GM19025 (cell line): Measurements from ENCODE around the gene CEP72.

Experiments used
- ATAC-seq: cut with Tn5 transposase; IDR thresholded peaks from one replicate; pipeline ENCODE4 v1.9.1; 2021; ENCODE audit warnings: mild to moderate bottlenecking, low read depth, moderate library complexity; ENCODE audit not compliant: unreplicated experiment

The CEP72 gene

GRCh38 chr5:652023-652515, 39.9 kb downstream of the CEP72 start:
- no peak for ATAC-seq

- ATAC-seq = no peak
Observed at GRCh38 chr5:652773-653350, 40.7 kb downstream of the CEP72 start.

- ATAC-seq = no peak
Observed at GRCh38 chr5:654071-654778, 42.1 kb downstream of the CEP72 start.

- no peak for ATAC-seq
Observed at GRCh38 chr5:655406-655805, 43.3 kb downstream of the CEP72 start.

GRCh38 chr5:657570-657969, 45.4 kb downstream of the CEP72 start:
- ATAC-seq = no peak

- ATAC-seq = no peak
Observed at GRCh38 chr5:658103-658502, 46.0 kb downstream of the CEP72 start.

- ATAC-seq = no peak
Observed at GRCh38 chr5:659496-660263, 47.5 kb downstream of the CEP72 start.

GRCh38 chr5:660491-661030, 48.4 kb downstream of the CEP72 start:
- no peak for ATAC-seq

GRCh38 chr5:661891-662750, 50.0 kb downstream of the CEP72 start:
- ATAC-seq = no peak

GRCh38 chr5:662751-663435, 50.8 kb downstream of the CEP72 start:
- ATAC-seq = no peak

GRCh38 chr5:663436-664342, 51.5 kb downstream of the CEP72 start:
- ATAC-seq = no peak

- ATAC-seq = no peak
Observed at GRCh38 chr5:664343-664993, 52.3 kb downstream of the CEP72 start.

- no peak for ATAC-seq
Observed at GRCh38 chr5:664994-665360, 52.8 kb downstream of the CEP72 start.

GRCh38 chr5:665541-665955, 53.4 kb downstream of the CEP72 start:
- no peak for ATAC-seq

GRCh38 chr5:665956-666711, 54.0 kb downstream of the CEP72 start:
- ATAC-seq = no peak

GRCh38 chr5:666816-667498, 54.8 kb downstream of the CEP72 start:
- ATAC-seq = no peak
